Activated CD8-positive, alpha-beta memory T cell treated with anti-CD3 and anti-CD28 coated beads, Interleukin-2, amount 50 U/mL, for 1 hour (primary cell): ENCODE results near the gene NALCN.

ENCODE experiments used
- DNase-seq: peaks from one replicate; pipeline ENCODE4 v3.0.0-alpha.2; 2020; ENCODE audit errors: extremely low read depth

NALCN gene

GRCh38 chr13:101025925-101026324, 390.4 kb downstream of the NALCN start:
- no peak for DNase-seq

GRCh38 chr13:101025519-101025918, 390.8 kb downstream of the NALCN start:
- DNase-seq = no peak

GRCh38 chr13:101019126-101019525, 397.2 kb downstream of the NALCN start:
- no peak for DNase-seq

DNA sequence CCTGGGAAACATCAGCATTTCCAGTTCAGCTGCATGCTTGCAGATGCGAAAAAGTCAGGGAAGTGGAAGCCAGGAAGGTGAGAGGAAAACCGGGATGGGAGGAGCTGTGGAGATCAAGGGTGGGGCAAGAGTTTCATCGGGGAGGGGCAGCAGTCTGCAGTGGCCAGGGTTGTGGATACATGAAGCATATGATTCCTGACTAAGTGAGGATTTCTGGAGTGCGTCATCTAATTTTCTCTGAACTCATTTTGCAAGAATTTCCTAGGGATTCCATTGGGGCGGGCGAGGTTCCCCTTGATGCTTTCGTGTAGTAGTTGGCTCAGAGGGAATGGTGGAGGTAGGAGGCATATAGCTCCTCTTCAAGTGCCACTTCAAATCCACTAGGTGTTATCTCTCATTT, 397.6 kb downstream of the NALCN start:
- no peak for DNase-seq

DNA sequence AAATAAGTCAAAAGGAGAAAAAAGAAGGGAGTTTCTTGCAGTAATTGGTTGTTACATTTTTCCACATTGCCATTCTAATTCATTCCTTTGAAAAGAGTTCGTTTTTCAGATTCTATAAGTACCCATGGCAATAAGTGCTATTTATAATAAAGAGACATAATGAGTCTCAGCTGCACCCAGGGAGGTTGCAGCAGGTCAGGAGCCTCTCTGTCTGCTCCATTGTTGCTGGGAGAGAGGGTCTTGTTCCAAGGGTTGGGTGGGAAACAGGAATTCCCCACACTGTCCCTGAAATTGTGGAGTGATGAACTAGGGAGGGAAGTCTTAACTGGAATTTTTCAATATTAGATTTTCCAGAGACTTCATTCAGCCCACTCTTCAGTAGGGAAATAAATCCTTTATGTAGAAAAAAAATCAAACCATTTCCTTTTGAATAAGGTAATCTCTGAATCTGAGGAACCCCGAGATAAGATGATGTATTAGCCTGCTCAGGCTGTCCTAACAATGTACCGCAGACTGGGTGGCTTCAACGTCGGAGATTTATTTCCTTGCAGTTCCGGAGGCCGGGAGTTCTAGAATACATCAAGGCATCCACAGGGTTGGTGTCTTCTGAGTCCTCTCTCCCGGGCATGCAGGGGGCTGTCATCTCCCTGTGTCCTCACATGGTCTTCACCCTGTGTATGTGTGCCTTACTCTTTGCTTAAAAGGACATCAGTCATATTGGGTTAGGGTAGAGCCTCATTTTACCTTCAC, 399.0 kb downstream of the NALCN start:
- DNase-seq = no peak

GRCh38 chr13:101016475-101016874, 399.8 kb downstream of the NALCN start:
- no peak for DNase-seq

DNA sequence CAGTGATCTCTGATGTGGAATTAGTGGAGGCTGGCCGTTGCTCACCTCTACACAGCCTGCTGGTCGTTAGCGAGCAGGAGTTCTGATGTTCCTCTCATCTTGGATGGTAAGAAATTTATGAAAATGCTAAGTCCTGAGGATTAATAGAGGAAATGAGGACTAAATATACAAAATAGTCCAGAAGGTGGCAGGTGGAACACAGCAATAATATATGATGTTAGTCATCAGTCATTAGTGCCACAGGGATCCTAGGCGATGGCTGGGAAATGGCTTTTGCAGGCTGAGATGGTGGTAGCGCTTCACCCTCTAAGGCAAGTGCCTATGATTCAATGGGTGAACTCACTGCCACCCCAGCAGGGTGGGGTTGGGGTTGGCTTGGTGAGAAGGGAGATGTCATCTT, 403.1 kb downstream of the NALCN start:
- no peak for DNase-seq

- no peak for DNase-seq
Measured at GRCh38 chr13:101010100-101010499, 406.2 kb downstream of the NALCN start.

- no peak for DNase-seq
Measured at GRCh38 chr13:101007245-101007644, 409.1 kb downstream of the NALCN start.
